H1 (cell line): ENCODE results near the gene G2E3. TPM values are rescaled to one million over a fixed set of nuclear protein-coding genes. Genes with fewer than 3 reads are reported as not detected.

Experiments used
- CTCF ChIA-PET: fragments of 300-600 bp; sonication (Branson Sonifier 250); formaldehyde crosslinking; loops from one replicate; lab custom pipeline; 2021; ENCODE audit not compliant: partially characterized antibody; lab: Charles Lee
- POLR2A ChIA-PET: fragments of 300-600 bp; sonication (Branson Sonifier 250); formaldehyde crosslinking; loops from one replicate; lab custom pipeline; 2021; ENCODE audit warnings: inconsistent platforms; ENCODE audit not compliant: partially characterized antibody; lab: Charles Lee
- DNase-seq, 2 experiments: peaks; one replicate each; pipeline versions ENCODE4 v3.0.0 to v3.0.0-alpha.2; 2010 to 2022; ENCODE audit warnings: low spot score in 2 of 2, low read depth in 1 of 2, mixed read lengths in 1 of 2
- FAIRE-seq: peaks from 2 replicates; lab custom pipeline; 2011; peaks lifted over from hg19 to GRCh38; lab: Jason Lieb, UNC
- H2AFZ ChIP-seq: 2 replicates; pipeline ENCODE4 v1.8.1; 2012; ENCODE audit warnings: low read length, inconsistent platforms
- H2AK5ac ChIP-seq: 2 replicates; pipeline ENCODE4 v1.6.1; 2013; ENCODE audit warnings: low read depth, low read length
- H2BK120ac ChIP-seq: replicated peaks from 2 replicates; pipeline ENCODE3; 2013; ENCODE audit warnings: low read depth, low read length, inconsistent platforms
- H2BK12ac ChIP-seq: 2 replicates; pipeline ENCODE4 v1.6.1; 2013; ENCODE audit warnings: low read depth, low read length
- H2BK15ac ChIP-seq: 2 replicates; pipeline ENCODE4 v1.6.1; 2013; ENCODE audit warnings: low read length
- H2BK20ac ChIP-seq: 2 replicates; pipeline ENCODE4 v1.6.1; 2013; ENCODE audit warnings: low read length
- H2BK5ac ChIP-seq: 2 replicates; pipeline ENCODE4 v1.6.1; 2013; ENCODE audit warnings: low read depth, low read length
- H3K14ac ChIP-seq: 2 replicates; pipeline ENCODE4 v1.6.1; 2013; ENCODE audit warnings: inconsistent platforms; ENCODE audit not compliant: insufficient read length
- H3K18ac ChIP-seq: 2 replicates; pipeline ENCODE4 v1.6.1; 2013; ENCODE audit warnings: low read length; ENCODE audit errors: extremely low read depth
- H3K23ac ChIP-seq: 2 replicates; pipeline ENCODE4 v1.6.1; 2013; ENCODE audit warnings: inconsistent platforms; ENCODE audit not compliant: insufficient read length
- H3K23me2 ChIP-seq: 2 replicates; pipeline ENCODE4 v1.6.1; 2013; ENCODE audit warnings: low read depth, low read length
- H3K27ac ChIP-seq: 2 replicates; pipeline ENCODE4 v1.6.1; 2011; ENCODE audit warnings: low read depth, low read length, inconsistent platforms
- H3K27me3 ChIP-seq, 4 experiments: replicated peaks in 1 of 4; 1 replicate in 1 of 4; 2 replicates in 3 of 4; pipeline versions ENCODE4 v1.6.1 to v1.8.1; 2011 to 2013; ENCODE audit warnings: low read length in 3 of 4, mild to moderate bottlenecking in 3 of 4, inconsistent platforms in 2 of 4, mixed read lengths in 2 of 4, moderate library complexity in 1 of 4; ENCODE audit not compliant: control insufficient read depth in 3 of 4, insufficient read depth in 3 of 4; ENCODE audit errors: extremely low read depth in 1 of 4
- H3K36me3 ChIP-seq, 4 experiments: 2 replicates each; pipeline versions ENCODE4 v1.6.1 to v1.8.1; 2011 to 2013; ENCODE audit warnings: mild to moderate bottlenecking in 4 of 4, low read length in 3 of 4, moderate library complexity in 2 of 4, control low read depth in 1 of 4, inconsistent platforms in 1 of 4; ENCODE audit not compliant: insufficient read depth in 4 of 4, control insufficient read depth in 2 of 4
- H3K4ac ChIP-seq: replicated peaks from 2 replicates; pipeline ENCODE3; 2013; ENCODE audit warnings: low read length, low read depth, mixed read lengths, inconsistent platforms; ENCODE audit not compliant: insufficient read length
- H3K4me1 ChIP-seq, 4 experiments: replicated peaks in 1 of 4; 1 replicate in 1 of 4; 2 replicates in 3 of 4; pipeline versions ENCODE4 v1.6.1 to v1.8.1; 2011 to 2013; ENCODE audit warnings: low read length in 3 of 4, inconsistent platforms in 2 of 4, mixed read lengths in 1 of 4; ENCODE audit not compliant: insufficient read depth in 4 of 4, control insufficient read depth in 3 of 4
- H3K4me2 ChIP-seq, 2 experiments: 2 replicates each; pipeline versions ENCODE4 v1.6.1 to v1.8.1; 2011 to 2013; ENCODE audit warnings: low read depth in 2 of 2, low read length in 2 of 2, control low read depth in 1 of 2, inconsistent platforms in 1 of 2, mild to moderate bottlenecking in 1 of 2; ENCODE audit not compliant: insufficient read depth in 1 of 2
- H3K4me3 ChIP-seq, 4 experiments: fragments of 200-600, 300-600 bp in 1 of 4; sonication (generic), shearing (Covaris generic), sonication (Bioruptor Twin) in 1 of 4; 2 replicates each; pipeline versions ENCODE4 v1.5.1 to v1.8.1; 2011 to 2016; ENCODE audit warnings: low read length in 4 of 4, low read depth in 3 of 4, control low read depth in 2 of 4, inconsistent platforms in 2 of 4, mild to moderate bottlenecking in 2 of 4, mixed read lengths in 1 of 4, moderate library complexity in 1 of 4; ENCODE audit not compliant: insufficient read depth in 2 of 4; ENCODE audit errors: extremely low read depth in 1 of 4
- H3K56ac ChIP-seq: replicated peaks from 2 replicates; pipeline ENCODE3; 2013; ENCODE audit warnings: low read depth, mild to moderate bottlenecking, mixed read lengths, low read length, inconsistent platforms; ENCODE audit not compliant: insufficient read length
- H3K79me1 ChIP-seq: 2 replicates; pipeline ENCODE4 v1.6.1; 2013; ENCODE audit warnings: low read depth, low read length, control low read depth
- H3K79me2 ChIP-seq, 2 experiments: 2 replicates each; pipeline versions ENCODE4 v1.6.1 to v1.8.1; 2012 to 2013; ENCODE audit warnings: low read length in 2 of 2, mild to moderate bottlenecking in 2 of 2, inconsistent platforms in 1 of 2; ENCODE audit not compliant: insufficient read depth in 2 of 2, control insufficient read depth in 1 of 2
- H3K9ac ChIP-seq, 4 experiments: replicated peaks in 1 of 4; 1 replicate in 1 of 4; 2 replicates in 3 of 4; pipeline versions ENCODE4 v1.6.1 to v1.8.1; 2011 to 2013; ENCODE audit warnings: low read depth in 3 of 4, low read length in 3 of 4, control low read depth in 2 of 4, mild to moderate bottlenecking in 2 of 4, moderate library complexity in 2 of 4, inconsistent platforms in 1 of 4; ENCODE audit errors: extremely low read depth in 1 of 4
- H3K9me3 ChIP-seq, 2 experiments: 2 replicates each; pipeline versions ENCODE4 v1.6.1 to v1.8.1; 2012 to 2013; ENCODE audit warnings: mild to moderate bottlenecking in 2 of 2, moderate library complexity in 2 of 2, control low read depth in 1 of 2, inconsistent platforms in 1 of 2, low read depth in 1 of 2, low read length in 1 of 2, mixed read lengths in 1 of 2; ENCODE audit not compliant: insufficient read depth in 2 of 2
- H4K20me1 ChIP-seq, 2 experiments: replicated peaks in 1 of 2; 2 replicates each; pipeline versions ENCODE3 to v1.8.1; 2011 to 2013; ENCODE audit warnings: inconsistent platforms in 2 of 2, low read length in 2 of 2, mild to moderate bottlenecking in 1 of 2; ENCODE audit not compliant: insufficient read depth in 2 of 2, control insufficient read depth in 1 of 2
- H4K5ac ChIP-seq: 2 replicates; pipeline ENCODE4 v1.6.1; 2013; ENCODE audit warnings: low read length, low read depth, mixed read lengths, inconsistent platforms; ENCODE audit not compliant: insufficient read length
- H4K8ac ChIP-seq: 2 replicates; pipeline ENCODE4 v1.8.0; 2013; ENCODE audit warnings: mild to moderate bottlenecking, moderate library complexity, low read length, inconsistent platforms; ENCODE audit not compliant: insufficient read depth; ENCODE audit errors: extremely low read depth
- H4K91ac ChIP-seq: replicated peaks from 2 replicates; pipeline ENCODE3; 2013; ENCODE audit warnings: low read length, mixed read lengths, inconsistent platforms; ENCODE audit not compliant: insufficient read length
- CBX8 ChIP-seq: fragments of 300-800, 300-1000 bp; sonication (generic); IDR thresholded peaks from 2 replicates; pipeline ENCODE4 v1.7.1; 2016; ENCODE audit warnings: low read depth, low read length, borderline replicate concordance
- EZH2 ChIP-seq: fragments of 200-600 bp; sonication (generic); IDR thresholded peaks from 2 replicates; pipeline ENCODE4 v1.7.1; 2012; ENCODE audit warnings: low read depth, mild to moderate bottlenecking, moderate library complexity, low read length, inconsistent platforms; ENCODE audit not compliant: severe bottlenecking
- JUN ChIP-seq: IDR thresholded peaks from 2 replicates; pipeline ENCODE4 v1.6.1; 2011; ENCODE audit warnings: low read depth, mild to moderate bottlenecking, improper control_type of control experiment, low read length
- POLR2A ChIP-seq, 2 experiments: IDR thresholded peaks; 1 replicate in 1 of 2; 2 replicates in 1 of 2; pipeline ENCODE4 v1.6.1; 2011; ENCODE audit warnings: low read depth in 2 of 2, low read length in 2 of 2, mild to moderate bottlenecking in 2 of 2; ENCODE audit errors: control extremely low read depth in 1 of 2
- RNF2 ChIP-seq: fragments of 200-900, 300-1000 bp; sonication (generic); IDR thresholded peaks from 2 replicates; pipeline ENCODE4 v1.7.1; 2016; ENCODE audit warnings: borderline replicate concordance, low read depth, mild to moderate bottlenecking, antibody characterized with exemption, low read length; ENCODE audit not compliant: poor library complexity, severe bottlenecking; ENCODE audit errors: missing control alignments
- SAP30 ChIP-seq: fragments of 300-600 bp; sonication (generic); IDR thresholded peaks from 2 replicates; pipeline ENCODE4 v1.7.1; 2012; ENCODE audit warnings: low read length, moderate library complexity, mild to moderate bottlenecking, inconsistent platforms; ENCODE audit not compliant: insufficient read depth, insufficient replicate concordance
- SIN3A ChIP-seq, 2 experiments: IDR thresholded peaks in 1 of 2; conservative IDR thresholded peaks in 1 of 2; 2 replicates each; pipeline ENCODE4 v1.6.1; 2011 to 2012; ENCODE audit warnings: low read length in 2 of 2, improper control_type of control experiment in 1 of 2, low read depth in 1 of 2, mild to moderate bottlenecking in 1 of 2
- SIX5 ChIP-seq: IDR thresholded peaks from 2 replicates; pipeline ENCODE4 v1.6.1; 2011; ENCODE audit warnings: mild to moderate bottlenecking, low read depth, low read length
- SRF ChIP-seq: IDR thresholded peaks from 2 replicates; pipeline ENCODE4 v1.6.1; 2011; ENCODE audit warnings: mild to moderate bottlenecking, low read depth, low read length, moderate library complexity
- WGBS, 2 experiments: shearing (Covaris generic) in 1 of 2; methylation state at CpG; one replicate each; pipeline versions ENCODE4 v1.1.6 to v1.1.7; 2013 to 2015; ENCODE audit warnings: low lambda C conversion rate in 2 of 2, mixed read lengths in 2 of 2, inconsistent platforms in 1 of 2, low coverage in 1 of 2, missing lambda C conversion rate in 1 of 2; ENCODE audit not compliant: insufficient replicate concordance in 2 of 2, insufficient coverage in 1 of 2, insufficient read length in 1 of 2; ENCODE audit errors: extremely low coverage in 1 of 2, missing lambda C conversion rate in 1 of 2; 5-methylcytosine and 5-hydroxymethylcytosine counted together
- polyA plus RNA-seq, 7 experiments: library from polyadenylated mRNA; depleted of rRNA in 3 of 7; stranded (reverse) in 5 of 7; unstranded in 2 of 7; fragments of >200 nt in 5 of 7; fragments of 200-250 nt in 2 of 7; gene quantifications; 1 replicate in 5 of 7; 2 replicates in 1 of 7; 4 replicates in 1 of 7; pipeline versions ENCODE4 v1.2.1 to v1.2.3, GENCODE V29; 2011 to 2013; ENCODE audit warnings: missing spikeins in 2 of 7, mixed read lengths in 2 of 7
- total RNA-seq: library from RNA; stranded (reverse); fragmentation: NEBNext Ultra II Directional; extraction: Animal tissue kit (Norgen Biotek cat#: 25700); gene quantifications from 2 replicates; pipeline ENCODE4 v1.2.1, GENCODE V29; 2021
- TF ChIP-seq, protein P1 (sequence below): IDR thresholded peaks from 2 replicates; pipeline ENCODE4 v1.6.1; 2011; ENCODE audit warnings: low read depth, mild to moderate bottlenecking, low read length; ENCODE audit not compliant: insufficient read depth

The G2E3 gene
- total and polyA plus RNA-seq, 2 of the 8 experiments (the other 6 are each of a cell fraction or from before 2014, with no cell fraction given) = 9.2 to 72.0 TPM

DNA sequence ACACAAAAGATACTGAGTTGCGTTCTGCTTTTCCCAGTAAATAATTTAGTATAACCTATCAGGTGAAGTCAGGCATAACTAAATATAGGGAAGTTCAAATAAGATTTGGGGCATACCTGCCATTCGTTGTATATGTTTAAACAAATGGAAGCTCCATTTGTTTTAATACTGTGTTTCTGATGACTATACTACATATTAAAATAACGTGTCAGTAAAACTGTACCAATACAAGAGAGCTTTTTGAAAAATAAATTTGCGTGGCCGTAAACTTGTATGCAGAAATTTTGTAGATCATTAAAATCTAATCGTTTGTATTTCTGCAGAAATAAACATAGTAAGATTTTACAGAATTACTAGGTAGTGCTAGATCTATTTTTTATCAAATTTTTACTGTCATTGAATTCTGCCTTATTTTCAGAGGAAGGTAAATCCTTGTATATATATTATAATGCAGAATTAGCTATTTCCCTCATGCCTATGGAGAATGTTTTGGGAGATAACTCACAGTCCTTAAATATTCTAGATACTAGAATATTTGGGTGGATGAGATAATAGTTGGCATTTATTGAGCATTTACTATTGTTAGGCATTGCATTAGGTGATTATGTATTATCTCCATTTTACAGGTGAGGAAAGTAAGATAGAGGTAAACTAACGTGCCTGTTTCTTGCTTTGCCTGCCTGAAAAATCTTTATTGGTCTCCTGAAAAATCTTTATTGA, 64.6 kb downstream of the G2E3 start:
- no peak overlapping the region for H2AFZ ChIP-seq
- no peaks in the 10 kb centered on the region for H3K27me3 ChIP-seq
- WGBS, 2 experiments = 88% methylated on average over 7 of the region's 7 CpGs; no CpG with 5 or more reads in 1 of the 2 experiments
- no peak overlapping the region for H4K8ac ChIP-seq
- no peak overlapping the region for H3K9ac ChIP-seq
- no peak for DNase-seq
- no peak overlapping the region for H2BK120ac ChIP-seq
- no peak overlapping the region for H3K14ac ChIP-seq
- no peak overlapping the region for H3K18ac ChIP-seq
- H3K4ac ChIP-seq = no peak overlapping the region
- H2BK12ac ChIP-seq = no peak overlapping the region
- H3K9me3 ChIP-seq = no peaks in the 10 kb centered on the region
- peaks cover 0 to 2% (median 0%) of the 10 kb centered on the region in 4 experiments; a peak in 1 of 8 replicates for H3K36me3 ChIP-seq
- H2BK5ac ChIP-seq = no peak overlapping the region
- H3K4me1 ChIP-seq = peaks cover 0 to 5% (median 0%) of the 10 kb centered on the region in 4 experiments; a peak in 1 of 7 replicates
- no peak overlapping the region for H2AK5ac ChIP-seq
- ChIA-PET CTCF (interaction anchor here (0.6 to 1.9 kb wide), 3 partner anchors 32 to 249 kb away, joined by 3 to 4 read pairs (median 3); no protein-coding TSS in a partner anchor), POLR2A (interaction anchor here (0.6 to 2.0 kb wide), 4 partner anchors 23 to 1322 kb away, joined by 3 to 9 read pairs (median 4); partner anchors contain the start of gene G2E3)
- H4K91ac ChIP-seq = no peak overlapping the region
- peak overlapping the region in 3 of 4 experiments; percentile 68 to 96 (median 93); a peak in 4 of 8 replicates for H3K4me3 ChIP-seq
- peaks cover 3% of the 10 kb centered on the region; the same call in 1 of the 2 replicates for H3K79me1 ChIP-seq
- H3K79me2 ChIP-seq = peaks cover 9 to 59% of the 10 kb centered on the region in 2 experiments
- H3K56ac ChIP-seq = no peak overlapping the region
- H4K20me1 ChIP-seq = peaks cover 5 to 6% of the 10 kb centered on the region in 2 experiments
- H2BK15ac ChIP-seq = no peak overlapping the region
- no peak overlapping the region for H3K23ac ChIP-seq
- H3K4me2 ChIP-seq = peak overlapping the region; percentile 86 to 94
- H3K23me2 ChIP-seq = peaks cover 8% of the 10 kb centered on the region; the same call in 1 of the 2 replicates
- FAIRE-seq = no peak
- no peak overlapping the region for H4K5ac ChIP-seq
- no peak overlapping the region for H2BK20ac ChIP-seq
- H3K27ac ChIP-seq = no peak overlapping the region
- TF ChIP-seq POLR2A (IDR thresholded peaks at IDR 0.05; ENCODE audit: control extremely low read depth in 1 of 2, low read depth in 2 of 2, low read length in 2 of 2) (no peak), SRF (no peak), CBX8 (no peak), JUN (no peak), RNF2 (no peak), SAP30 (no peak), EZH2 (no peak), SIX5 (no peak), SIN3A (conservative IDR thresholded peaks at IDR 0.05 in 1 of 2, IDR thresholded peaks at IDR 0.05 in 1 of 2; ENCODE audit: low read depth in 1 of 2, low read length in 2 of 2) (no peak)
- TF ChIP-seq, protein P1, sequence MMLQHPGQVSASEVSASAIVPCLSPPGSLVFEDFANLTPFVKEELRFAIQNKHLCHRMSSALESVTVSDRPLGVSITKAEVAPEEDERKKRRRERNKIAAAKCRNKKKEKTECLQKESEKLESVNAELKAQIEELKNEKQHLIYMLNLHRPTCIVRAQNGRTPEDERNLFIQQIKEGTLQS = no peak
